ENCODE data around the gene PTPRN2.

PTPRN2 gene

DNA sequence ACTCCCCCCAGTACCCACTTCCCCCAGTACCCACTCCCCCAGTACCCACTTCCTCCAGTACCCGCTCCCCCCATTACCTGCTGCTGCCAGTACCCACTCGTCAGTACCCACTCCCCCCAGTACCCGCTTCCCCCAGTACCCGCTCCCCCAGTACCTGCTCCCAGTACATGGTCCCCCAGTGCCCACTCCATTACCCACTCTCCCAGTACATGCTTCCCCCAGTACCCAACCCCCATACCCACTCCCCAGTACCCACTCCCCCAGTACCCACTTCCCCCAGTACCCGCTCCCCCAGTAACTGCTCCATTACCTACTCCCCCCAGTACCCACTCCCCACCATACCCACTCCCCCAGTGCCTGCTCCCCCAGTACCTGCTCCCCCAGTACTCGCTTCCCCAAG is 700.2 kb downstream of the PTPRN2 start:
- no peak overlapping the region for H3K27ac ChIP-seq
- no peak for TF ChIP-seq ZFX (IDR thresholded peaks at IDR 0.05; ENCODE audit: borderline replicate concordance)
- TF ChIP-seq CTCF (IDR thresholded peaks at IDR 0.05) = no peak

DNA sequence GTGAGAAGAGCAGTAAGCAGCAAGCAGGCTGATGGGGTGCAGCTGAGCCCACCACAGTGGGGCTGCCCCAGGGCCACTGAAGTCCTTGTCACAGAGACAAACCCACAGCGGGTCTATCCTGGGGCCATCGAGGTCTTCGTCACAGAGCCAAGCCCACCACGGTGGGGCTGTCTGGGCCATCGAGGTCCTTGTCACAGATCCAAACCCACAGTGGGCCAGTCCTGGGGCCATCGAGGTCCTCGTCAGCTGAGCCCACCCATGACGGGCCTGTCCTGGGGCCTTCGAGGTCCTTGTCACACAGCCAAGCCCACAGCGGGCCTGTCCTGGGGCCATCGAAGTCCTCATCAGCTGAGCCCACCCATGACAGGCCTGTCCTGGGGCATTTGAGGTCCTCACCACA is 700.9 kb downstream of the PTPRN2 start:
- H3K27ac ChIP-seq = no peak overlapping the region
- no peak for TF ChIP-seq CTCF (IDR thresholded peaks at IDR 0.05)
- no peak for TF ChIP-seq ZFX (IDR thresholded peaks at IDR 0.05; ENCODE audit: borderline replicate concordance)

DNA sequence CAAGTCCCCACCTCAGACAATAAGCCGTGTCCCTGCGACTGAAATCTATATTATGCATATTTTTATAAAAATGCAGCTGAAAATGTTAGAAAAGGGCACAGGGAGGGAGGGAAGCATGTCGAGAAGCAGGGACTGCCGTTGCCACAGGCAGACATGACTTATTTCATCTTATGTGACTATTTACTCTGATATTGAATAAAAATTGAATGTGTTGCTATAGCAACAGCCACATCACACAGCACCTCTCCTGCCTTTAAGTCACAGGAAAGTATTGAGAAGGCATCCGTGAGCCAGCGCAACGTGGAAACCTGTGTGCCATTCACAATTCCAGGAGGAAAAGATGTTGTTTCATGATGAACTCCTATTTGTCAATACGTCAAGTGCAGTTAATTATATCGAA is 701.4 kb downstream of the PTPRN2 start:
- no peak for TF ChIP-seq ZFX (IDR thresholded peaks at IDR 0.05; ENCODE audit: borderline replicate concordance)
- TF ChIP-seq CTCF (IDR thresholded peaks at IDR 0.05) = no peak

GRCh38 chr7:157885140-157885539 is 702.5 kb downstream of the PTPRN2 start:
- TF ChIP-seq CTCF (IDR thresholded peaks at IDR 0.05) (no peak), ZFX (IDR thresholded peaks at IDR 0.05; ENCODE audit: borderline replicate concordance) (no peak)
- no peak overlapping the region for H3K27ac ChIP-seq

More for the DNA sequence above, 701.4 kb downstream of the PTPRN2 start:
- H3K27ac ChIP-seq = no peak overlapping the region

GRCh38 chr7:157884461-157885062 is 703.1 kb downstream of the PTPRN2 start:
- TF ChIP-seq CTCF (IDR thresholded peaks at IDR 0.05) (no peak), ZFX (IDR thresholded peaks at IDR 0.05; ENCODE audit: borderline replicate concordance) (no peak)
- H3K27ac ChIP-seq = no peak overlapping the region

DNA sequence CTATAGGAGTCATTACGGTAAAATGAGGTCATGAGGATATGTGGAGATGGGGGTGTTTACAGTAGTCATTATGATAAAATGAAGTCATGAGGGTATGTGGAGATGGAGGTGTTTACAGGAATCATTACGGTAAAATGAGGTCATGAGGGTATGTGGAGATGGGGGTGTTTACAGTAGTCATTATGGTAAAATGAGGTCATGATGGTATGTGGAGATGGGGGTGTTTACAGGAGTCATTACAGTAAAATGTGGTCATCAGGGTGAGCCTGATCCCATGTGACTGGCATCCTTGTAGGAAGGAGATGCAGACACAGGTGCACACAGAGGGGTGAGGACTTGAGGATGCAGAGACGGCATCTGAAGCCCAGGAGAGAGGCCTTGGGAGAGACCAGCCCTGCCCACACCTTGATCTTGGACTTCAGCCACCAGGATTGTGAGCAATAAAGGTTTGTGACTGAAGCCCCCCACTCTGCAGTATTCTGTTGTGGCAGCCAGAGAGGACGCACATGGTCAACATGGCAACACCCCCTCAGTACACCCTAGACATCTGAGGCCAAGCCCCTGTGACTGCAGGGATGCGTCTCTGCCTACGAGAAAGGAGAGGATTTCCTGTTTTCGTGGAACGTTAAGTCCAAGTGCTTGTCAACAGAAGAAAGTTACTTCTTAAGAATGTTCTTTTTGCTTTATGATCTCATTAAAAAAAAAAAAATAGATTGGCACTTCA is 706.4 kb downstream of the PTPRN2 start:
- H3K27ac ChIP-seq = no peak overlapping the region

More for the DNA sequence above, 706.4 kb downstream of the PTPRN2 start:
- no peak for TF ChIP-seq ZFX (IDR thresholded peaks at IDR 0.05; ENCODE audit: borderline replicate concordance)
- no peak for TF ChIP-seq CTCF (IDR thresholded peaks at IDR 0.05)
